Left lung (tissue), 10 donors: ENCODE data around the gene FAM111A. TPM values are rescaled to one million over a fixed set of nuclear protein-coding genes. Genes with fewer than 3 reads are reported as not detected.

Experiments
- ATAC-seq: fragments of 200-7000 bp; cut with Tn5 transposase; one replicate; pipeline ENCODE4 v1.9.1; 2020; ENCODE audit warnings: moderate library complexity
- DNase-seq, 4 donors: peaks; one replicate each; pipeline ENCODE4 v3.0.0-alpha.2; 2013 to 2020
- H3K27ac ChIP-seq, 2 donors: fragments of 200-600 bp; sonication (generic) in 1 of 2; one replicate each; pipeline versions ENCODE4 v1.5.0 to v1.8.0; 2020 to 2021
- H3K27me3 ChIP-seq, 2 donors: fragments of 200-600 bp; sonication (generic) in 1 of 2; one replicate each; pipeline versions ENCODE4 v1.5.0 to v1.8.0; 2020 to 2021
- H3K36me3 ChIP-seq, 2 donors: fragments of 200-600 bp; sonication (generic) in 1 of 2; one replicate each; pipeline versions ENCODE4 v1.5.0 to v1.8.0; 2020 to 2021
- H3K4me1 ChIP-seq, 2 donors: fragments of 200-600 bp; one replicate each; pipeline ENCODE4 v1.8.0; 2021
- H3K4me3 ChIP-seq, 2 donors: fragments of 200-600 bp; sonication (generic) in 1 of 2; one replicate each; pipeline versions ENCODE4 v1.5.0 to v1.8.0; 2020 to 2021; ENCODE audit warnings: mild to moderate bottlenecking in 1 of 2
- H3K9me3 ChIP-seq, 2 donors: fragments of 200-600 bp; sonication (generic) in 1 of 2; one replicate each; pipeline versions ENCODE4 v1.5.0 to v1.8.0; 2020 to 2021
- CTCF ChIP-seq, 2 donors: fragments of 200-600 bp; sonication (generic) in 1 of 2; IDR thresholded peaks; one replicate each; pipeline versions ENCODE4 v1.5.0 to v1.8.0; 2021; ENCODE audit warnings: antibody characterized with exemption in 2 of 2
- intact Hi-C, 2 donors: fragments of 100-400 bp; cut with DNase I; formaldehyde crosslinking; loops; one replicate each; pipeline versions ENCODE4 v1.11.2 to v1.14.2; 2022
- polyA plus RNA-seq, 6 donors: library from polyadenylated mRNA; unstranded; fragments of 120-200 nt; gene quantifications; one replicate each; pipeline ENCODE4 v1.2.1, GENCODE V29; 2013; ENCODE audit not compliant: insufficient read length in 6 of 6
- total RNA-seq, 2 donors: library from RNA; stranded (reverse); fragmentation: NEBNext Ultra II Directional; extraction: Animal tissue kit (Norgen Biotek cat#: 25700); gene quantifications; one replicate each; pipeline ENCODE4 v1.2.1, GENCODE V29; 2021
- donor health status: DM: no; HTN: yes; CAD: no.
- donor health status: DM: no; HTN: no; CAD: no.

FAM111A gene
- total and polyA plus RNA-seq, 8 donors = 50.3 to 113 (median 91.7) TPM

GRCh38 chr11:59180907-59181306, 38.3 kb downstream of the FAM111A start:
- H3K9me3 ChIP-seq = no peaks in the 10 kb centered on the region
- H3K4me3 ChIP-seq = no peak overlapping the region
- intact Hi-C loops = no loop called here
- H3K36me3 ChIP-seq = peaks cover 0 to 13% of the 10 kb centered on the region in 2 donors
- DNase-seq (no peak), ATAC-seq (no peak)
- peaks cover 18 to 26% of the 10 kb centered on the region in 2 donors for H3K4me1 ChIP-seq
- no peak overlapping the region for H3K27ac ChIP-seq
- no peaks in the 10 kb centered on the region for H3K27me3 ChIP-seq
- no peak for TF ChIP-seq CTCF (IDR thresholded peaks at IDR 0.05)

GRCh38 chr11:59181746-59182456, 39.2 kb downstream of the FAM111A start:
- peaks cover 24 to 33% of the 10 kb centered on the region in 2 donors for H3K4me1 ChIP-seq
- no peaks in the 10 kb centered on the region for H3K27me3 ChIP-seq
- no peak overlapping the region for H3K27ac ChIP-seq
- intact Hi-C loops = no loop called here
- DNase-seq (peak in 1 of 4 donors; percentile 63), ATAC-seq (no peak)
- no peak overlapping the region for H3K4me3 ChIP-seq
- H3K36me3 ChIP-seq = peaks cover 0 to 13% of the 10 kb centered on the region in 2 donors
- no peaks in the 10 kb centered on the region for H3K9me3 ChIP-seq
- no peak for TF ChIP-seq CTCF (IDR thresholded peaks at IDR 0.05)

- peaks cover 31 to 40% of the 10 kb centered on the region in 2 donors for H3K4me1 ChIP-seq
- no peak overlapping the region for H3K27ac ChIP-seq
These were observed 39.9 kb downstream of the FAM111A start for GRCh38 chr11:59182457-59183151.

GRCh38 chr11:59183771-59184170, 41.1 kb downstream of the FAM111A start:
- no peaks in the 10 kb centered on the region for H3K9me3 ChIP-seq
- no peaks in the 10 kb centered on the region for H3K27me3 ChIP-seq
- no peak for DNase-seq
- H3K4me1 ChIP-seq = peaks cover 42 to 51% of the 10 kb centered on the region in 2 donors
- intact Hi-C loops = no loop called here
- H3K36me3 ChIP-seq = peaks cover 0 to 13% of the 10 kb centered on the region in 2 donors
- ATAC-seq = no peak
- H3K27ac ChIP-seq = peak overlapping the region in 1 of 2 donors; percentile 26
- no peak overlapping the region for H3K4me3 ChIP-seq
- no peak for TF ChIP-seq CTCF (IDR thresholded peaks at IDR 0.05)

More at GRCh38 chr11:59182457-59183151, 39.9 kb downstream of the FAM111A start:
- Histone ChIP-seq H3K27me3 (no peaks in the 10 kb centered on the region), H3K4me3 (no peak overlapping the region), H3K9me3 (no peaks in the 10 kb centered on the region), H3K36me3 (peaks cover 0 to 13% of the 10 kb centered on the region in 2 donors)
- intact Hi-C loops = no loop called here
- peak; percentile 20 for TF ChIP-seq CTCF (IDR thresholded peaks at IDR 0.05)
- ATAC-seq (no peak), DNase-seq (no peak)

- Histone ChIP-seq H3K9me3 (no peaks in the 10 kb centered on the region), H3K4me3 (no peak overlapping the region), H3K27me3 (no peaks in the 10 kb centered on the region), H3K4me1 (peaks cover 46 to 59% of the 10 kb centered on the region in 2 donors), H3K27ac (peak overlapping the region; percentile 51 to 70), H3K36me3 (peaks cover 0 to 13% of the 10 kb centered on the region in 2 donors)
- no peak for DNase-seq
- no peak for ATAC-seq
- intact Hi-C loops = no loop called here
- no peak for TF ChIP-seq CTCF (IDR thresholded peaks at IDR 0.05)
These were observed 42.2 kb downstream of the FAM111A start for GRCh38 chr11:59184691-59185339.
